ENCODE measurements around the gene ABCC8. TPM values are rescaled to one million over a fixed set of nuclear protein-coding genes. Genes with fewer than 3 reads are reported as not detected.

ABCC8 gene
- total RNA-seq, 1 donor from 2014 or later: 1.1 TPM

- no peak for TF ChIP-seq CTCF (IDR thresholded peaks at IDR 0.05; ENCODE audit: borderline replicate concordance)
- intact Hi-C loops (cut with micrococcal nuclease): no loop called here
Measured at GRCh38 chr11:17510507-17511206, 34.0 kb upstream of the ABCC8 start.

GRCh38 chr11:17508791-17509190, 32.1 kb upstream of the ABCC8 start:
- peaks cover 19% of the 10 kb centered on the region for H3K4me1 ChIP-seq
- TF ChIP-seq CTCF (IDR thresholded peaks at IDR 0.05; ENCODE audit: borderline replicate concordance): no peak
- no peak overlapping the region for H3K4me3 ChIP-seq
- no peak for DNase-seq
- intact Hi-C loops (cut with micrococcal nuclease): no loop called here
- peaks cover 7% of the 10 kb centered on the region for H3K27me3 ChIP-seq (ENCODE audit: low read depth)
- no peaks in the 10 kb centered on the region for H3K9me3 ChIP-seq (replicated peaks)
- H3K27ac ChIP-seq (replicated peaks): no peak overlapping the region
- no peaks in the 10 kb centered on the region for H3K36me3 ChIP-seq

More at GRCh38 chr11:17510507-17511206, 34.0 kb upstream of the ABCC8 start:
- H3K9me3 ChIP-seq (replicated peaks): no peaks in the 10 kb centered on the region
- H3K27ac ChIP-seq (replicated peaks): no peak overlapping the region
- DNase-seq: no peak
- peaks cover 19% of the 10 kb centered on the region for H3K4me1 ChIP-seq
- peaks cover 7% of the 10 kb centered on the region for H3K27me3 ChIP-seq (ENCODE audit: low read depth)
- H3K4me3 ChIP-seq: no peak overlapping the region
- H3K36me3 ChIP-seq: no peaks in the 10 kb centered on the region

GRCh38 chr11:17508306-17508705, 31.7 kb upstream of the ABCC8 start:
- intact Hi-C loops (cut with micrococcal nuclease): no loop called here
- DNase-seq: no peak
- H3K36me3 ChIP-seq: no peaks in the 10 kb centered on the region
- H3K27ac ChIP-seq (replicated peaks): no peak overlapping the region
- no peaks in the 10 kb centered on the region for H3K9me3 ChIP-seq (replicated peaks)
- no peak overlapping the region for H3K4me3 ChIP-seq
- peaks cover 19% of the 10 kb centered on the region for H3K4me1 ChIP-seq
- H3K27me3 ChIP-seq (ENCODE audit: low read depth): peaks cover 7% of the 10 kb centered on the region
- TF ChIP-seq CTCF (IDR thresholded peaks at IDR 0.05; ENCODE audit: borderline replicate concordance): no peak

GRCh38 chr11:17507773-17508172, 31.1 kb upstream of the ABCC8 start:
- Histone ChIP-seq H3K4me1 (peaks cover 19% of the 10 kb centered on the region), H3K27me3 (ENCODE audit: low read depth) (peaks cover 7% of the 10 kb centered on the region), H3K4me3 (no peak overlapping the region), H3K9me3 (replicated peaks) (no peaks in the 10 kb centered on the region), H3K27ac (replicated peaks) (no peak overlapping the region), H3K36me3 (no peaks in the 10 kb centered on the region)
- TF ChIP-seq CTCF (IDR thresholded peaks at IDR 0.05; ENCODE audit: borderline replicate concordance): no peak
- DNase-seq: no peak
- intact Hi-C loops (cut with micrococcal nuclease): no loop called here

- Histone ChIP-seq H3K9me3 (replicated peaks) (no peaks in the 10 kb centered on the region), H3K4me1 (peaks cover 19% of the 10 kb centered on the region), H3K27ac (replicated peaks) (no peak overlapping the region), H3K27me3 (ENCODE audit: low read depth) (peaks cover 7% of the 10 kb centered on the region), H3K36me3 (no peaks in the 10 kb centered on the region), H3K4me3 (no peak overlapping the region)
- intact Hi-C loops (cut with micrococcal nuclease): no loop called here
- no peak for TF ChIP-seq CTCF (IDR thresholded peaks at IDR 0.05; ENCODE audit: borderline replicate concordance)
- no peak for DNase-seq
Measured at GRCh38 chr11:17506942-17507341, 30.3 kb upstream of the ABCC8 start.

All from left ventricle myocardium inferior (tissue), 1 donor.